ENCODE measurements around the gene UBL7. TPM values are rescaled to one million over a fixed set of nuclear protein-coding genes. Genes with fewer than 3 reads are reported as not detected.

The UBL7 gene
- total and polyA plus RNA-seq, 10 of the 15 experiments (the other 5 are each of a cell fraction or from before 2014, with no cell fraction given) = 25.9 to 145 (median 90.1) TPM

DNA sequence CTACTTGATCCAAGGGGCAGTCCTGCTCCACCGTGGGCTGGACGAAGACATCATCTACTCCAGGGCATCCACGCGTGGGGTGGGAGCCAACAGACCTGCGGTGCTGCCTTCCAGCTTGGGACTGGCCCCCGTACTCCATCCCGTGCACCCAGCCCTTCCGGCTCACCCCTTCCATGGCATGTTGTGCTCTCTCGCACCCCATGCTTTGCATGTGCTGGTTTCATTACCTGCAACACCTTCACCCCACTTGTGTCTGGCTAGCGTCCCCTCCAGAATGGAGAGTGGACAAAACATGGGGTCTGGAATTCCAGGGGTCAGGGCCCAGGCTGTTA, 57.4 kb downstream of the UBL7 start (continued):
- TF ChIP-seq, protein P1, sequence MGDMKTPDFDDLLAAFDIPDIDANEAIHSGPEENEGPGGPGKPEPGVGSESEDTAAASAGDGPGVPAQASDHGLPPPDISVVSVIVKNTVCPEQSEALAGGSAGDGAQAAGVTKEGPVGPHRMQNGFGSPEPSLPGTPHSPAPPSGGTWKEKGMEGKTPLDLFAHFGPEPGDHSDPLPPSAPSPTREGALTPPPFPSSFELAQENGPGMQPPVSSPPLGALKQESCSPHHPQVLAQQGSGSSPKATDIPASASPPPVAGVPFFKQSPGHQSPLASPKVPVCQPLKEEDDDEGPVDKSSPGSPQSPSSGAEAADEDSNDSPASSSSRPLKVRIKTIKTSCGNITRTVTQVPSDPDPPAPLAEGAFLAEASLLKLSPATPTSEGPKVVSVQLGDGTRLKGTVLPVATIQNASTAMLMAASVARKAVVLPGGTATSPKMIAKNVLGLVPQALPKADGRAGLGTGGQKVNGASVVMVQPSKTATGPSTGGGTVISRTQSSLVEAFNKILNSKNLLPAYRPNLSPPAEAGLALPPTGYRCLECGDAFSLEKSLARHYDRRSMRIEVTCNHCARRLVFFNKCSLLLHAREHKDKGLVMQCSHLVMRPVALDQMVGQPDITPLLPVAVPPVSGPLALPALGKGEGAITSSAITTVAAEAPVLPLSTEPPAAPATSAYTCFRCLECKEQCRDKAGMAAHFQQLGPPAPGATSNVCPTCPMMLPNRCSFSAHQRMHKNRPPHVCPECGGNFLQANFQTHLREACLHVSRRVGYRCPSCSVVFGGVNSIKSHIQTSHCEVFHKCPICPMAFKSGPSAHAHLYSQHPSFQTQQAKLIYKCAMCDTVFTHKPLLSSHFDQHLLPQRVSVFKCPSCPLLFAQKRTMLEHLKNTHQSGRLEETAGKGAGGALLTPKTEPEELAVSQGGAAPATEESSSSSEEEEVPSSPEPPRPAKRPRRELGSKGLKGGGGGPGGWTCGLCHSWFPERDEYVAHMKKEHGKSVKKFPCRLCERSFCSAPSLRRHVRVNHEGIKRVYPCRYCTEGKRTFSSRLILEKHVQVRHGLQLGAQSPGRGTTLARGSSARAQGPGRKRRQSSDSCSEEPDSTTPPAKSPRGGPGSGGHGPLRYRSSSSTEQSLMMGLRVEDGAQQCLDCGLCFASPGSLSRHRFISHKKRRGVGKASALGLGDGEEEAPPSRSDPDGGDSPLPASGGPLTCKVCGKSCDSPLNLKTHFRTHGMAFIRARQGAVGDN (IDR thresholded peaks at IDR 0.05) = peak; percentile 19; the same call in 1 of the 2 replicates
- TF ChIP-seq PAX5 (IDR thresholded peaks at IDR 0.05; ENCODE audit: borderline replicate concordance, low read depth, low read length) (no peak), DPF2 (IDR thresholded peaks at IDR 0.05) (no peak)

DNA sequence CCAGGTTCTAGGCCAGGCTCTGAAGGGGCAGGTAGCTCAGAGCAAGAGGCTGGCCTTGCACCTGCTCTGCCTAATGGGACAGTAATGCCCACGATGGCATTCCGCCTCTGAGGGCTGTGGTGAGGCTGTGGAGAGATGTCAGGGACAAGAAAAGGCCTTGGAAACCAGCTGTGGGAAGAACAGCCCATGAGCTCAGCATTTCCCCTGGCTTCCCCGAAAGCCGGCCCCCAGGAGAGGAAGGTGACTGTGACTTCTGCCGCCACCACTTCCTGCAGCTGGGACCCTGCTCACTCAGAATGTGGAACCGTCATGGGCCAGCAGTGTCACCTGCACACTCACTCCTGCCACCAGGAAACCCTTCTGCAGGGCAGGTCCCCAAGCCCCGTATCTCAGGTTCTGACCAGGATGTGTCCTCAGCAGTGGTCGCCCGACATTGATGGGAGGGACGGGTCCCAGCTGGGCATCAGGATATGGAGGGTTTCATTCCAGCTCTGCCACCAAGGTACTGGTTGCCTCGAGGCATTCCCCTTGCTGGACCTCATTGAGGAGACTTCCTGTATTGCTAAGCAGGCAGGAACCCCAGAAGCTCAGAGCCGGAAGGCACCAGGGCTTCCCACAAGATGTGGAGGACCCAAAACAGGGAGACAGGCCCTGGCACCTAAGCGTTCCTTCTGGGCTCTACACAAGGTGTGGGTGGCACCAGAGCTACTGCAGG, 57.9 kb downstream of the UBL7 start:
- intact Hi-C loops (cut with micrococcal nuclease; ENCODE audit: unreplicated experiment) = no loop called here
- ATAC-seq (peak; percentile 52), DNase-seq (ENCODE audit: low read depth, low spot score) (peak; percentile 82), FAIRE-seq (peak; percentile 64)
- peaks cover 76% of the 10 kb centered on the region for H3K4me1 ChIP-seq (ENCODE audit: control insufficient read depth, insufficient read depth, low read length)
- no peaks in the 10 kb centered on the region for H3K9me3 ChIP-seq (replicated peaks; ENCODE audit: control insufficient read depth, insufficient read depth, low read length)
- in situ Hi-C loops (cut with MboI) = no loop called here
- peak overlapping the region; percentile 100 for H3K4me2 ChIP-seq (ENCODE audit: control insufficient read depth, insufficient read depth)
- no peaks in the 10 kb centered on the region; a peak in 1 of 4 replicates for H3K36me3 ChIP-seq (ENCODE audit: control insufficient read depth in 2 of 2, insufficient read depth in 2 of 2, low read length in 1 of 2)
- under 1% methylated on average over 12 of the region's 13 CpGs for WGBS (ENCODE audit: insufficient coverage, insufficient replicate concordance, low lambda C conversion rate, missing lambda C conversion rate)
- peak overlapping the region; percentile 100 for H3K27ac ChIP-seq (ENCODE audit: control insufficient read depth, insufficient read depth)
- no peaks in the 10 kb centered on the region for H4K20me1 ChIP-seq (ENCODE audit: control insufficient read depth, insufficient read depth)
- no peaks in the 10 kb centered on the region for H3K27me3 ChIP-seq (replicated peaks in 1 of 2; ENCODE audit: control insufficient read depth in 2 of 2, insufficient read depth in 2 of 2, low read length in 1 of 2)
- ChIA-PET RAD21 (ENCODE audit: unreplicated experiment) (interaction anchor here (0.8 to 20.3 kb wide), 13 partner anchors 9 to 387 kb away, joined by 3 to 496 read pairs (median 7); partner anchors contain the start of genes ARID3B and SEMA7A), POLR2A (interaction anchor here (0.8 to 15.4 kb wide), 11 partner anchors 9 to 387 kb away, joined by 3 to 325 read pairs (median 6); partner anchors contain the start of genes SEMA7A and UBL7), SMC1A (ENCODE audit: uncharacterized antibody, unreplicated experiment) (interaction anchor here (0.8 to 12.5 kb wide), 14 partner anchors 8 to 385 kb away, joined by 3 to 336 read pairs (median 8); partner anchors contain the start of gene SEMA7A), CTCF (interaction anchor here (0.6 to 15.7 kb wide), 18 partner anchors 10 to 385 kb away, joined by 3 to 226 read pairs (median 4); partner anchors contain the start of genes SEMA7A and UBL7)
- H3K79me2 ChIP-seq (ENCODE audit: control insufficient read depth, insufficient read depth, low read length) = peaks cover 39% of the 10 kb centered on the region
- H3K4me3 ChIP-seq = peak overlapping the region; percentile 64; the same call in 1 of the 2 replicates
- no peak overlapping the region for H2AFZ ChIP-seq (ENCODE audit: control insufficient read depth, low read depth, low read length)
- BruUV-seq (replicated peaks) = no TSS peak
- H3K9ac ChIP-seq (ENCODE audit: control insufficient read depth, insufficient read depth, low read length) = peak overlapping the region; percentile 85
- peak; percentile 94 for TF ChIP-seq GATAD2B (conservative IDR thresholded peaks at IDR 0.05; ENCODE audit: low read depth)
- TF ChIP-seq EGR1 (IDR thresholded peaks at IDR 0.05; ENCODE audit: borderline replicate concordance in 1 of 2, low read depth in 2 of 2, low read length in 2 of 2) = peak in 1 of 2 experiments; percentile 84; a peak in 2 of 3 replicates
- TF ChIP-seq, protein P2, sequence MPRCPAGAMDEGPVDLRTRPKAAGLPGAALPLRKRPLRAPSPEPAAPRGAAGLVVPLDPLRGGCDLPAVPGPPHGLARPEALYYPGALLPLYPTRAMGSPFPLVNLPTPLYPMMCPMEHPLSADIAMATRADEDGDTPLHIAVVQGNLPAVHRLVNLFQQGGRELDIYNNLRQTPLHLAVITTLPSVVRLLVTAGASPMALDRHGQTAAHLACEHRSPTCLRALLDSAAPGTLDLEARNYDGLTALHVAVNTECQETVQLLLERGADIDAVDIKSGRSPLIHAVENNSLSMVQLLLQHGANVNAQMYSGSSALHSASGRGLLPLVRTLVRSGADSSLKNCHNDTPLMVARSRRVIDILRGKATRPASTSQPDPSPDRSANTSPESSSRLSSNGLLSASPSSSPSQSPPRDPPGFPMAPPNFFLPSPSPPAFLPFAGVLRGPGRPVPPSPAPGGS (IDR thresholded peaks at IDR 0.05; ENCODE audit: borderline replicate concordance, insufficient read depth, low read depth, low read length, poor library complexity, severe bottlenecking) = peak; percentile 91
- peak; percentile 83 for TF ChIP-seq DPF2 (IDR thresholded peaks at IDR 0.05)
- no peak for TF ChIP-seq HDAC2 (IDR thresholded peaks at IDR 0.05)
- TF ChIP-seq, protein P3, sequence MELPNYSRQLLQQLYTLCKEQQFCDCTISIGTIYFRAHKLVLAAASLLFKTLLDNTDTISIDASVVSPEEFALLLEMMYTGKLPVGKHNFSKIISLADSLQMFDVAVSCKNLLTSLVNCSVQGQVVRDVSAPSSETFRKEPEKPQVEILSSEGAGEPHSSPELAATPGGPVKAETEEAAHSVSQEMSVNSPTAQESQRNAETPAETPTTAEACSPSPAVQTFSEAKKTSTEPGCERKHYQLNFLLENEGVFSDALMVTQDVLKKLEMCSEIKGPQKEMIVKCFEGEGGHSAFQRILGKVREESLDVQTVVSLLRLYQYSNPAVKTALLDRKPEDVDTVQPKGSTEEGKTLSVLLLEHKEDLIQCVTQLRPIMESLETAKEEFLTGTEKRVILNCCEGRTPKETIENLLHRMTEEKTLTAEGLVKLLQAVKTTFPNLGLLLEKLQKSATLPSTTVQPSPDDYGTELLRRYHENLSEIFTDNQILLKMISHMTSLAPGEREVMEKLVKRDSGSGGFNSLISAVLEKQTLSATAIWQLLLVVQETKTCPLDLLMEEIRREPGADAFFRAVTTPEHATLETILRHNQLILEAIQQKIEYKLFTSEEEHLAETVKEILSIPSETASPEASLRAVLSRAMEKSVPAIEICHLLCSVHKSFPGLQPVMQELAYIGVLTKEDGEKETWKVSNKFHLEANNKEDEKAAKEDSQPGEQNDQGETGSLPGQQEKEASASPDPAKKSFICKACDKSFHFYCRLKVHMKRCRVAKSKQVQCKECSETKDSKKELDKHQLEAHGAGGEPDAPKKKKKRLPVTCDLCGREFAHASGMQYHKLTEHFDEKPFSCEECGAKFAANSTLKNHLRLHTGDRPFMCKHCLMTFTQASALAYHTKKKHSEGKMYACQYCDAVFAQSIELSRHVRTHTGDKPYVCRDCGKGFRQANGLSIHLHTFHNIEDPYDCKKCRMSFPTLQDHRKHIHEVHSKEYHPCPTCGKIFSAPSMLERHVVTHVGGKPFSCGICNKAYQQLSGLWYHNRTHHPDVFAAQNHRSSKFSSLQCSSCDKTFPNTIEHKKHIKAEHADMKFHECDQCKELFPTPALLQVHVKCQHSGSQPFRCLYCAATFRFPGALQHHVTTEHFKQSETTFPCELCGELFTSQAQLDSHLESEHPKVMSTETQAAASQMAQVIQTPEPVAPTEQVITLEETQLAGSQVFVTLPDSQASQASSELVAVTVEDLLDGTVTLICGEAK (IDR thresholded peaks at IDR 0.05; ENCODE audit: borderline replicate concordance) = peak; percentile 48; the same call in 1 of the 2 replicates
- TF ChIP-seq CBX5 (IDR thresholded peaks at IDR 0.05; ENCODE audit: low read depth) = no peak
- TF ChIP-seq BACH1 (IDR thresholded peaks at IDR 0.05; ENCODE audit: borderline replicate concordance) = peak; percentile 23; the same call in 1 of the 2 replicates
- no peak for TF ChIP-seq YBX1 (IDR thresholded peaks at IDR 0.05)

Data from GM12878 (cell line).